ENCODE data around the gene CHCHD10.

The CHCHD10 gene

GRCh38 chr22:23787600-23787896 is 19.8 kb upstream of the CHCHD10 start:
- TF ChIP-seq CTCF (IDR thresholded peaks at IDR 0.05; ENCODE audit: insufficient read depth, low read depth, low read length, missing control alignments) = no peak
- H3K4me3 ChIP-seq (ENCODE audit: low read length) = peak overlapping the region; percentile 84
- no peak for DNase-seq (ENCODE audit: low read depth)

GRCh38 chr22:23786752-23787599 is 19.2 kb upstream of the CHCHD10 start, which contains the start of gene SMARCB1:
Gene SMARCB1 (plus strand): TSS chr22:23786966. CDS start chr22:23787170, 204 bp downstream.
- no peak for TF ChIP-seq CTCF (IDR thresholded peaks at IDR 0.05; ENCODE audit: insufficient read depth, low read depth, low read length, missing control alignments)
- peak; percentile 89 for DNase-seq (ENCODE audit: low read depth)

DNA sequence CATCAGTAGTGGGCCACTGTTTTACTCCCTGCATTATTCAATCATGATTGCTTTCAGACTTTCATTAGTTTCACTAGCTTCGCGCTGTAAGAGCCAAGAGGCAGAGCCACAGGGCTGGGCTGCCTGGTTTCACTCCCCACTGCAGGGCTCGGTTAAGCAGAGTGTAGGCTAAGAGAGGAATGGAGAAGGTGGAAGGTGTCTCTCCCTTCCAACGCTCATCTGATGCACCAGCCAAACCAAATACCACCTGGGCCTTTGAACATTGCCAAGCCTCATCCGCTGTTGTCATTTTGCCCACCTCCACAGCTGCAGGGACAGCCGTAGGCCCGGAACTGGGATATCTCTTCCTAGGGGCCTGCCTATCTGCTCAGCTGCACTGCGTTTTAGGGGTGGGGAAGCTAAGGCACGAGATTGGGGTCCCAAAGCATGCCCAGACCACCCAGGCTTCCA is 18.5 kb upstream of the CHCHD10 start:
- H3K4me3 ChIP-seq (ENCODE audit: low read length) = peak overlapping the region; percentile 84
- TF ChIP-seq CTCF (IDR thresholded peaks at IDR 0.05; ENCODE audit: insufficient read depth, low read depth, low read length, missing control alignments) = no peak
- DNase-seq (ENCODE audit: low read depth) = no peak

More at GRCh38 chr22:23786752-23787599, 19.2 kb upstream of the CHCHD10 start, which contains the start of gene SMARCB1:
- H3K4me3 ChIP-seq (ENCODE audit: low read length) = peak within 1 kb of the TSS; percentile 84

GRCh38 chr22:23784215-23784732 is 16.5 kb upstream of the CHCHD10 start:
- DNase-seq (ENCODE audit: low read depth) = no peak
- no peak for TF ChIP-seq CTCF (IDR thresholded peaks at IDR 0.05; ENCODE audit: insufficient read depth, low read depth, low read length, missing control alignments)
- no peak overlapping the region for H3K4me3 ChIP-seq (ENCODE audit: low read length)

GRCh38 chr22:23783265-23784150 is 15.7 kb upstream of the CHCHD10 start:
- DNase-seq (ENCODE audit: low read depth) = no peak
- TF ChIP-seq CTCF (IDR thresholded peaks at IDR 0.05; ENCODE audit: insufficient read depth, low read depth, low read length, missing control alignments) = no peak
- H3K4me3 ChIP-seq (ENCODE audit: low read length) = no peak overlapping the region

- DNase-seq (ENCODE audit: low read depth) = no peak
- TF ChIP-seq CTCF (IDR thresholded peaks at IDR 0.05; ENCODE audit: insufficient read depth, low read depth, low read length, missing control alignments) = no peak
- H3K4me3 ChIP-seq (ENCODE audit: low read length) = no peak overlapping the region
Measured at GRCh38 chr22:23782703-23783102, 14.9 kb upstream of the CHCHD10 start.
